Memory B cell (primary cell): ENCODE data around the gene TMEM200B.

Experiments used
- ATAC-seq: fragments of 150-1000 bp; cut with Tn5 transposase; 2 replicates; pipeline ENCODE4 v1.10.0; 2021; ENCODE audit warnings: low read depth, mild to moderate bottlenecking, moderate library complexity
- DNase-seq, 2 donors: peaks; one replicate each; pipeline ENCODE4 v3.0.0; 2022; ENCODE audit warnings: low spot score in 2 of 2
- H3K27ac Mint-ChIP-seq: one replicate; pipeline ENCODE4 v1.8.0; 2022; ENCODE audit warnings: mild to moderate bottlenecking, moderate library complexity, mixed read lengths
- H3K27me3 Mint-ChIP-seq: one replicate; pipeline ENCODE4 v1.8.0; 2022; ENCODE audit warnings: mixed read lengths
- H3K36me3 Mint-ChIP-seq: one replicate; pipeline ENCODE4 v1.8.0; 2022; ENCODE audit warnings: mild to moderate bottlenecking, mixed read lengths
- H3K4me1 Mint-ChIP-seq: one replicate; pipeline ENCODE4 v1.8.0; 2022; ENCODE audit warnings: mixed read lengths
- H3K4me3 Mint-ChIP-seq: one replicate; pipeline ENCODE4 v1.8.0; 2022; ENCODE audit warnings: mild to moderate bottlenecking, moderate library complexity, mixed read lengths
- H3K9me3 Mint-ChIP-seq: one replicate; pipeline ENCODE4 v1.8.0; 2022; ENCODE audit warnings: mixed read lengths

The TMEM200B gene

GRCh38 chr1:29125788-29126187, 2.1 kb upstream of the TMEM200B start:
- ATAC-seq (no peak), DNase-seq (no peak)
- H3K36me3 Mint-ChIP-seq: peaks cover 3% of the 10 kb centered on the region
- H3K4me3 Mint-ChIP-seq: peak overlapping the region; percentile 83
- no peaks in the 10 kb centered on the region for H3K9me3 Mint-ChIP-seq
- H3K27me3 Mint-ChIP-seq: peaks cover 10% of the 10 kb centered on the region
- peaks cover 15% of the 10 kb centered on the region for H3K4me1 Mint-ChIP-seq
- H3K27ac Mint-ChIP-seq: peak overlapping the region; percentile 26

GRCh38 chr1:29125237-29125641, 1.5 kb upstream of the TMEM200B start:
- H3K4me3 Mint-ChIP-seq: peak overlapping the region; percentile 83

GRCh38 chr1:29124366-29125236, 898 bp upstream of the TMEM200B start:
- Mint-ChIP-seq H3K36me3 (peaks cover 3% of the 10 kb centered on the region), H3K4me1 (peaks cover 15% of the 10 kb centered on the region), H3K27ac (no peak overlapping the region)

More at GRCh38 chr1:29125237-29125641, 1.5 kb upstream of the TMEM200B start:
- H3K27ac Mint-ChIP-seq: peak overlapping the region; percentile 3
- DNase-seq: no peak
- no peak for ATAC-seq
- peaks cover 15% of the 10 kb centered on the region for H3K4me1 Mint-ChIP-seq
- peaks cover 10% of the 10 kb centered on the region for H3K27me3 Mint-ChIP-seq
- peaks cover 3% of the 10 kb centered on the region for H3K36me3 Mint-ChIP-seq
- H3K9me3 Mint-ChIP-seq: no peaks in the 10 kb centered on the region

GRCh38 chr1:29123053-29123886, 433 bp downstream of the TMEM200B start:
- H3K27ac Mint-ChIP-seq: no peak overlapping the region
- H3K27me3 Mint-ChIP-seq: peaks cover 10% of the 10 kb centered on the region
- H3K36me3 Mint-ChIP-seq: peaks cover 10% of the 10 kb centered on the region
- peaks cover 15% of the 10 kb centered on the region for H3K4me1 Mint-ChIP-seq
- H3K4me3 Mint-ChIP-seq: peak overlapping the region; percentile 84
- no peaks in the 10 kb centered on the region for H3K9me3 Mint-ChIP-seq
- DNase-seq (peak; percentile 26 to 55), ATAC-seq (no peak)

More at GRCh38 chr1:29124366-29125236, 898 bp upstream of the TMEM200B start:
- ATAC-seq (peak; percentile 31), DNase-seq (peak; percentile 34 to 59)
- Mint-ChIP-seq H3K4me3 (peak overlapping the region; percentile 84), H3K27me3 (peaks cover 10% of the 10 kb centered on the region), H3K9me3 (no peaks in the 10 kb centered on the region)

GRCh38 chr1:29122682-29123052, 1.0 kb downstream of the TMEM200B start:
- Mint-ChIP-seq H3K27me3 (peaks cover 10% of the 10 kb centered on the region), H3K27ac (no peak overlapping the region), H3K4me1 (peaks cover 15% of the 10 kb centered on the region), H3K4me3 (peak overlapping the region; percentile 84), H3K36me3 (peaks cover 10% of the 10 kb centered on the region), H3K9me3 (no peaks in the 10 kb centered on the region)
- ATAC-seq (no peak), DNase-seq (peak; percentile 18 to 46)

- Mint-ChIP-seq H3K4me3 (peak overlapping the region; percentile 41), H3K27me3 (peaks cover 10% of the 10 kb centered on the region), H3K27ac (no peak overlapping the region), H3K4me1 (peaks cover 15% of the 10 kb centered on the region), H3K36me3 (peaks cover 16% of the 10 kb centered on the region), H3K9me3 (no peaks in the 10 kb centered on the region)
- ATAC-seq: no peak
- DNase-seq: no peak
Observed at GRCh38 chr1:29121936-29122681, 1.6 kb downstream of the TMEM200B start.

- ATAC-seq (peak; percentile 28), DNase-seq (no peak)
- Mint-ChIP-seq H3K4me1 (peaks cover 15% of the 10 kb centered on the region), H3K36me3 (peaks cover 20% of the 10 kb centered on the region), H3K27ac (no peak overlapping the region), H3K9me3 (no peaks in the 10 kb centered on the region), H3K27me3 (peaks cover 10% of the 10 kb centered on the region), H3K4me3 (peak overlapping the region; percentile 8)
Observed at GRCh38 chr1:29121516-29121935, 2.2 kb downstream of the TMEM200B start.

GRCh38 chr1:29120947-29121485, 2.7 kb downstream of the TMEM200B start:
- DNase-seq: peak; percentile 70 to 76
- Mint-ChIP-seq H3K27ac (no peak overlapping the region), H3K4me1 (peaks cover 15% of the 10 kb centered on the region), H3K9me3 (no peaks in the 10 kb centered on the region), H3K4me3 (no peak overlapping the region), H3K27me3 (peaks cover 9% of the 10 kb centered on the region), H3K36me3 (peaks cover 22% of the 10 kb centered on the region)
- peak; percentile 85 for ATAC-seq

- H3K4me1 Mint-ChIP-seq: peaks cover 9% of the 10 kb centered on the region
- H3K4me3 Mint-ChIP-seq: no peak overlapping the region
- peaks cover 21% of the 10 kb centered on the region for H3K36me3 Mint-ChIP-seq
- no peak for ATAC-seq
- peaks cover 2% of the 10 kb centered on the region for H3K27me3 Mint-ChIP-seq
- no peak overlapping the region for H3K27ac Mint-ChIP-seq
- DNase-seq: no peak
- H3K9me3 Mint-ChIP-seq: no peaks in the 10 kb centered on the region
Observed at GRCh38 chr1:29120367-29120766, 3.3 kb downstream of the TMEM200B start.

GRCh38 chr1:29119121-29119929, 4.4 kb downstream of the TMEM200B start:
- Mint-ChIP-seq H3K4me3 (no peak overlapping the region), H3K36me3 (peaks cover 23% of the 10 kb centered on the region), H3K9me3 (no peaks in the 10 kb centered on the region), H3K27ac (no peak overlapping the region), H3K4me1 (peaks cover 6% of the 10 kb centered on the region), H3K27me3 (no peaks in the 10 kb centered on the region)
- DNase-seq (no peak), ATAC-seq (no peak)

GRCh38 chr1:29117381-29117780, 6.3 kb downstream of the TMEM200B start:
- Mint-ChIP-seq H3K9me3 (no peaks in the 10 kb centered on the region), H3K4me3 (no peak overlapping the region), H3K27ac (no peak overlapping the region), H3K36me3 (peaks cover 31% of the 10 kb centered on the region), H3K4me1 (no peaks in the 10 kb centered on the region), H3K27me3 (no peaks in the 10 kb centered on the region)
- DNase-seq: no peak
- no peak for ATAC-seq

- Mint-ChIP-seq H3K36me3 (peaks cover 37% of the 10 kb centered on the region), H3K4me1 (no peaks in the 10 kb centered on the region), H3K9me3 (no peaks in the 10 kb centered on the region), H3K27ac (no peak overlapping the region), H3K4me3 (no peak overlapping the region), H3K27me3 (no peaks in the 10 kb centered on the region)
- DNase-seq: no peak
- ATAC-seq: no peak
Observed at GRCh38 chr1:29114654-29115053, 9.0 kb downstream of the TMEM200B start.
